IMR-90 (cell line): ENCODE results near the gene CLASRP. TPM values are rescaled to one million over a fixed set of nuclear protein-coding genes. Genes with fewer than 3 reads are reported as not detected.

Experiments
- ATAC-seq: fragments of 200-7000 bp; cut with Tn5 transposase; 2 replicates; pipeline ENCODE4 v1.9.1; 2020; ENCODE audit warnings: low read depth, mild to moderate bottlenecking, moderate library complexity
- BruUV-seq: library from RNA; stranded (reverse); fragments of 400-500 nt; replicated peaks from 2 replicates; lab custom pipeline; 2021; lab: Mats Ljungman, UMichigan
- CTCF ChIA-PET: fragments of 300-600 bp; formaldehyde crosslinking; extraction: SDS; loops from one replicate; lab custom pipeline; 2021; ENCODE audit warnings: antibody characterized with exemption; lab: Yijun Ruan, JAX
- POLR2A ChIA-PET: fragments of 300-600 bp; sonication (Branson Sonifier 250); formaldehyde crosslinking; loops from one replicate; lab custom pipeline; 2022; ENCODE audit warnings: antibody characterized with exemption; ENCODE audit not compliant: unreplicated experiment; lab: Charles Lee
- DNase-seq: peaks from one replicate; pipeline ENCODE4 v3.0.0; 2013
- H2AFZ ChIP-seq: replicated peaks from 2 replicates; pipeline ENCODE3; 2013; ENCODE audit warnings: low read length, mild to moderate bottlenecking; ENCODE audit not compliant: poor library complexity
- H2AK5ac ChIP-seq: 2 replicates; pipeline ENCODE4 v1.6.1; 2013; ENCODE audit warnings: low read depth, low read length, inconsistent platforms
- H2AK9ac ChIP-seq: replicated peaks from 2 replicates; pipeline ENCODE3; 2013; ENCODE audit warnings: mild to moderate bottlenecking, low read depth, low read length, moderate library complexity; ENCODE audit not compliant: poor library complexity
- H2BK120ac ChIP-seq: 2 replicates; pipeline ENCODE4 v1.6.1; 2013; ENCODE audit warnings: low read depth, low read length, inconsistent platforms
- H2BK15ac ChIP-seq: 3 replicates; pipeline ENCODE4 v1.6.1; 2013; ENCODE audit warnings: low read depth, low read length, inconsistent platforms
- H2BK20ac ChIP-seq: 2 replicates; pipeline ENCODE4 v1.6.1; 2013; ENCODE audit warnings: low read depth, mild to moderate bottlenecking, inconsistent platforms, low read length, moderate library complexity
- H2BK5ac ChIP-seq: 2 replicates; pipeline ENCODE4 v1.6.1; 2013; ENCODE audit warnings: mild to moderate bottlenecking, low read depth, low read length, inconsistent platforms; ENCODE audit not compliant: poor library complexity, severe bottlenecking
- H3K14ac ChIP-seq: replicated peaks from 2 replicates; pipeline ENCODE4 v1.6.1; 2013; ENCODE audit warnings: low read depth, low read length, inconsistent platforms
- H3K18ac ChIP-seq: 2 replicates; pipeline ENCODE4 v1.6.1; 2013; ENCODE audit warnings: low read depth, low read length, control low read depth
- H3K23ac ChIP-seq: 2 replicates; pipeline ENCODE4 v1.6.1; 2013; ENCODE audit warnings: low read depth, low read length, inconsistent platforms
- H3K27ac ChIP-seq: 2 replicates; pipeline ENCODE4 v1.5.1; 2013; ENCODE audit warnings: mild to moderate bottlenecking, control low read depth, low read length; ENCODE audit not compliant: insufficient read depth
- H3K27me3 ChIP-seq: 2 replicates; pipeline ENCODE4 v1.6.1; 2013; ENCODE audit warnings: low read length; ENCODE audit not compliant: control insufficient read depth, insufficient read depth
- H3K36me3 ChIP-seq: 2 replicates; pipeline ENCODE4 v1.6.1; 2013; ENCODE audit warnings: low read length, mixed read lengths; ENCODE audit not compliant: control insufficient read depth, insufficient read depth
- H3K4ac ChIP-seq: 2 replicates; pipeline ENCODE4 v1.6.1; 2013; ENCODE audit warnings: low read depth, low read length, inconsistent platforms
- H3K4me1 ChIP-seq: 2 replicates; pipeline ENCODE4 v1.6.1; 2013; ENCODE audit warnings: low read length, mixed read lengths; ENCODE audit not compliant: control insufficient read depth, insufficient read depth
- H3K4me2 ChIP-seq: 2 replicates; pipeline ENCODE4 v1.6.1; 2013; ENCODE audit warnings: low read depth, mild to moderate bottlenecking, control low read depth, low read length, moderate library complexity
- H3K4me3 ChIP-seq: 2 replicates; pipeline ENCODE4 v1.5.1; 2013; ENCODE audit warnings: low read depth, mild to moderate bottlenecking, control low read depth, low read length, moderate library complexity; ENCODE audit not compliant: insufficient read depth
- H3K56ac ChIP-seq: 2 replicates; pipeline ENCODE4 v1.6.1; 2013; ENCODE audit warnings: low read length, inconsistent platforms; ENCODE audit not compliant: insufficient read depth; ENCODE audit errors: extremely low read depth
- H3K79me1 ChIP-seq, 2 experiments: 2 replicates each; pipeline ENCODE4 v1.6.1; 2013; ENCODE audit warnings: low read length in 2 of 2, inconsistent platforms in 1 of 2, low read depth in 1 of 2
- H3K9ac ChIP-seq: 2 replicates; pipeline ENCODE4 v1.6.1; 2013; ENCODE audit warnings: low read depth, low read length, control low read depth
- H3K9me1 ChIP-seq: 2 replicates; pipeline ENCODE4 v1.6.1; 2013; ENCODE audit warnings: low read length, inconsistent platforms; ENCODE audit not compliant: insufficient read depth
- H3K9me3 ChIP-seq: 2 replicates; pipeline ENCODE4 v1.6.1; 2013; ENCODE audit warnings: low read length; ENCODE audit not compliant: control insufficient read depth, insufficient read depth
- H4K20me1 ChIP-seq: 2 replicates; pipeline ENCODE4 v1.6.1; 2013; ENCODE audit warnings: low read length, inconsistent platforms; ENCODE audit not compliant: insufficient read depth
- H4K5ac ChIP-seq: 2 replicates; pipeline ENCODE4 v1.6.1; 2013; ENCODE audit warnings: mild to moderate bottlenecking, low read depth, low read length, control low read depth
- H4K8ac ChIP-seq, 2 experiments: 2 replicates each; pipeline ENCODE4 v1.6.1; 2013; ENCODE audit warnings: low read depth in 2 of 2, low read length in 2 of 2, control low read depth in 1 of 2, inconsistent platforms in 1 of 2
- H4K91ac ChIP-seq: 2 replicates; pipeline ENCODE4 v1.6.1; 2013; ENCODE audit warnings: low read depth, low read length, inconsistent platforms; ENCODE audit not compliant: insufficient read depth
- BHLHE40 ChIP-seq: fragments of 150-350 bp; IDR thresholded peaks from 2 replicates; pipeline ENCODE4 v1.6.1; 2016; ENCODE audit warnings: mild to moderate bottlenecking, low read depth, low read length
- MAFK ChIP-seq: IDR thresholded peaks from 2 replicates; pipeline ENCODE4 v1.6.1; 2012; ENCODE audit warnings: low read depth, low read length, improper control_type of control experiment
- MXI1 ChIP-seq: IDR thresholded peaks from 2 replicates; pipeline ENCODE4 v1.6.1; 2012; ENCODE audit warnings: low read depth, mild to moderate bottlenecking, low read length, moderate library complexity, borderline replicate concordance
- NFE2L2 ChIP-seq: fragments of 150-350 bp; IDR thresholded peaks from 2 replicates; pipeline ENCODE4 v1.6.1; 2016; ENCODE audit warnings: low read depth, mild to moderate bottlenecking, low read length
- RCOR1 ChIP-seq: IDR thresholded peaks from 2 replicates; pipeline ENCODE4 v1.6.1; 2012; ENCODE audit warnings: mild to moderate bottlenecking, low read length, improper control_type of control experiment; ENCODE audit not compliant: insufficient replicate concordance
- USF2 ChIP-seq: fragments of 150-350 bp; IDR thresholded peaks from 2 replicates; pipeline ENCODE4 v1.6.1; 2017; ENCODE audit warnings: mild to moderate bottlenecking, antibody characterized with exemption, low read length, low read depth
- WGBS, 2 experiments: methylation state at CpG; one replicate each; pipeline versions ENCODE4 v1.1.5 to v1.1.7; 2013; ENCODE audit warnings: missing lambda C conversion rate in 2 of 2; ENCODE audit not compliant: insufficient read length in 1 of 2; ENCODE audit errors: extremely low coverage in 2 of 2; 5-methylcytosine and 5-hydroxymethylcytosine counted together
- dilution Hi-C: fragments of 300-500 bp; cut with HindIII; formaldehyde crosslinking; loops from one replicate; pipeline ENCODE4 v1.14.3; 2018; ENCODE audit warnings: low sequenced_read_pairs; ENCODE audit not compliant: unreplicated experiment
- in situ Hi-C: fragments of 300-500 bp; cut with MboI; formaldehyde crosslinking; loops from 3 replicates; pipeline ENCODE4 v1.14.3; 2019; ENCODE audit warnings: low sequenced_read_pairs, inconsistent platforms, mixed read lengths
- intact Hi-C: fragments of 100-400 bp; cut with micrococcal nuclease; formaldehyde crosslinking; loops from 2 replicates; pipeline ENCODE4 v1.10.0; 2022
- polyA plus RNA-seq, 3 experiments: library from polyadenylated mRNA; depleted of rRNA; stranded (reverse); fragments of >200 nt; gene quantifications; 2 replicates each; pipeline ENCODE4 v1.2.3, GENCODE V29; 2012; ENCODE audit warnings: low replicate concordance in 1 of 3
- total RNA-seq: library from RNA; depleted of rRNA; stranded (reverse); fragments of >200 nt; gene quantifications from 2 replicates; pipeline ENCODE4 v1.2.3, GENCODE V29; 2012

CLASRP gene
- total and polyA plus RNA-seq, 2 of the 4 experiments (the other 2 are of a cell fraction), result 19.9 to 31.7 TPM

DNA sequence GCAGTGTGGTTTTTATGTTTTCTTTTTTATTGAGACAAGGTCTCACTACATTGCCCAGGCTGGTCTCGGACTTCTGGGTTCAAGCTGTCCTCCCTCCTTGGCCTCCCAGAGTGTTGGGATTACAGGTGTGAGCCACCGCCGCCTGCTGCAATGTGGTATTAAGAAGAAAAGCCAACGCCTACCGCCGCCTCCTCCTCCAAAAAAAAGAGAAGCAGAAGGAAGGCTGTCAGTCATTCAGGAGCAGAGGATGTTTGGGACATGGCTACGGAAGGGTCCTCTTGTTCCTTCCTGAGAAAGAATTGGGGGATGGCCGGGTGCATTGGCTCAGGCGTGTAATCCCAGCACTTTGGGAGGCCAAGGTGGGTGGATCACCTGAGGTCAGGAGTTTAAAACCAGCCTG, 55.3 kb downstream of the CLASRP start:
- H2BK20ac ChIP-seq, result no peak overlapping the region

More for the DNA sequence above, 55.3 kb downstream of the CLASRP start:
- Histone ChIP-seq H3K27ac (no peak overlapping the region), H4K91ac (no peak overlapping the region), H3K18ac (no peak overlapping the region), H3K23ac (peak overlapping the region; percentile 90; the same call in 1 of the 2 replicates), H2AK5ac (peak overlapping the region; percentile 86; the same call in 1 of the 2 replicates), H2BK5ac (no peak overlapping the region), H3K4me2 (peak overlapping the region; percentile 92), H3K79me1 (peaks cover 5 to 63% of the 10 kb centered on the region in 2 experiments; a peak in 3 of 4 replicates), H4K5ac (no peak overlapping the region), H2BK15ac (no peak overlapping the region), H4K20me1 (peaks cover 52% of the 10 kb centered on the region), H3K9ac (peak overlapping the region; percentile 85), H3K4me3 (peak overlapping the region; percentile 62), H4K8ac (no peak overlapping the region; a peak in 1 of 4 replicates), H2BK120ac (no peak overlapping the region), H3K4ac (peak overlapping the region; percentile 76), H3K9me1 (peaks cover 30% of the 10 kb centered on the region), H3K27me3 (no peaks in the 10 kb centered on the region), H3K9me3 (no peaks in the 10 kb centered on the region), H3K4me1 (peaks cover 25% of the 10 kb centered on the region), H2AK9ac (peak overlapping the region; percentile 68), H3K36me3 (peaks cover 5% of the 10 kb centered on the region), H2AFZ (no peak overlapping the region), H3K14ac (peak overlapping the region; percentile 81; the same call in 1 of the 2 replicates), H3K56ac (no peak overlapping the region)
- DNase-seq (no peak), ATAC-seq (no peak)
- TF ChIP-seq NFE2L2, result no peak
- no peak for TF ChIP-seq MAFK
- no peak for TF ChIP-seq USF2
- no peak for TF ChIP-seq MXI1
- TF ChIP-seq BHLHE40, result no peak
- TF ChIP-seq RCOR1, result no peak
- intact Hi-C loops, result loop anchor here (5.0 kb wide), 1 partner anchor 33 kb away; no protein-coding TSS in a partner anchor
- WGBS, 2 experiments, result 83% methylated on average over 1 of the region's 9 CpGs; no CpG with 5 or more reads in 1 of the 2 experiments
- in situ Hi-C loops, result no loop called here
- dilution Hi-C loops, result no loop called here
- ChIA-PET POLR2A (no interaction called here), CTCF (no interaction called here)
- BruUV-seq, result no TSS peak
